Progenitor cell of endocrine pancreas (in vitro differentiated cells): Measurements from ENCODE around the gene SPACA7. TPM values are rescaled to one million over a fixed set of nuclear protein-coding genes. Genes with fewer than 3 reads are reported as not detected.

Source experiments
- DNase-seq: peaks from one replicate; pipeline ENCODE4 v3.0.0; 2021; ENCODE audit warnings: low spot score; ENCODE audit not compliant: unreplicated experiment
- H3K27ac Mint-ChIP-seq: 2 replicates; pipeline ENCODE4 v1.8.0; 2021; ENCODE audit warnings: mild to moderate bottlenecking, moderate library complexity, mixed read lengths
- H3K27me3 Mint-ChIP-seq: 2 replicates; pipeline ENCODE4 v1.8.0; 2021; ENCODE audit warnings: mixed read lengths
- H3K36me3 Mint-ChIP-seq: 2 replicates; pipeline ENCODE4 v1.8.0; 2022; ENCODE audit warnings: mixed read lengths; ENCODE audit not compliant: insufficient read depth
- H3K4me1 Mint-ChIP-seq: 2 replicates; pipeline ENCODE4 v1.8.0; 2021; ENCODE audit warnings: low read depth, mixed read lengths
- H3K4me3 Mint-ChIP-seq: 2 replicates; pipeline ENCODE4 v1.8.0; 2021; ENCODE audit warnings: low read depth, mild to moderate bottlenecking, moderate library complexity, mixed read lengths
- H3K9me3 Mint-ChIP-seq: 2 replicates; pipeline ENCODE4 v1.8.0; 2021; ENCODE audit warnings: low read depth, mixed read lengths
- total RNA-seq: library from RNA; stranded (reverse); gene quantifications from 2 replicates; pipeline ENCODE4 v1.2.1, GENCODE V29; 2021
- TF ChIP-seq, protein P1 (sequence below): fragments of 200-600 bp; sonication (generic); IDR thresholded peaks from one replicate; pipeline ENCODE4 v1.5.0; 2021; ENCODE audit warnings: antibody characterized with exemption, mild to moderate bottlenecking; ENCODE audit not compliant: unreplicated experiment

Gene SPACA7
- total RNA-seq, 1 donor from 2014 or later, result not detected

DNA sequence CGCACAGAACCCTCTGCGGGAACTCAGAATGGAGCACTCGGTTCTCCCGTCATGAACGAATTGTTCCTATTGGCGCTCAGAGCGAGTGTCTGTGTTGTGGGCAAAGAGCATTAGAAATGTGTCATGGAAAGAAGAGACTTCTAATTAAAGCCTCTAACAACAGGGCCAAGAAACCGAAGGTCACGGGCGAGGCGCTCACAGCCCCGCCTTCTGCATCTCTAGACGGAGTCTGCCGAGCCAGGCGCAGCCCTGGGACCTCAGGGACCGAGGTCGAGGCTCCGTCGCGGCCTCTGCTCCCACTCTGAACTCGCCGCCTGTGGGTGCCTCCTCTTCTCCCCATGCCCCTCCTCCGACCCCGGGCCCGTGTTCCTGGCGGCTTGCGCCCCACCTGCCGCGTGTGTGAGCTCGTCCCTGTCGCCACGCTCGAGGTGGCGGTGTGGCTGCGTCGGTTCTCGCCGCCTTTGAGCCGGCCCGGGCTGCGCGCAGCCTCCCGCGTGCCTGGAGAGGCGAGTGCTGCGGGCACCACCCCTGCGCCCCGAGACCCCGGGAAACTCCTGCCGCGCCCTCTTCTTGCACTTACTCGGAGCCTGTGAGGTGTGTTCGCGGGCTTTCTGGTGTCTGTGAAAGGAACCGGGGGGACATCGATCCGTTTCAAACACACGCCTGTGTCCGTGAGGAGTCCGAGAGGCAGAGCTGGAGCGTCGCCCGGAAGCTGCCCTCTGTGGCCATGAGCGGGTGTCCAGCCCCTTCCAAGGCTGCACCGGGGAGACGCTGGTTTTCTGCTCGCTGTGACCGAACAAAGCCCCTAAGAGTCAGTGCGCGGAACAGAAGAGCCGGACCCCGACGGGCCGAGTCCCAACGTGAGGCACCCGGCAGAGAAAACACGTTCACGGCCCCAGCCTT, 45.4 kb upstream of the SPACA7 start:
- H3K9me3 Mint-ChIP-seq, result no peaks in the 10 kb centered on the region
- no peak overlapping the region for H3K4me3 Mint-ChIP-seq
- peaks cover 29% of the 10 kb centered on the region for H3K27me3 Mint-ChIP-seq
- DNase-seq, result no peak
- H3K4me1 Mint-ChIP-seq, result no peaks in the 10 kb centered on the region
- no peaks in the 10 kb centered on the region for H3K36me3 Mint-ChIP-seq
- TF ChIP-seq, protein P1, sequence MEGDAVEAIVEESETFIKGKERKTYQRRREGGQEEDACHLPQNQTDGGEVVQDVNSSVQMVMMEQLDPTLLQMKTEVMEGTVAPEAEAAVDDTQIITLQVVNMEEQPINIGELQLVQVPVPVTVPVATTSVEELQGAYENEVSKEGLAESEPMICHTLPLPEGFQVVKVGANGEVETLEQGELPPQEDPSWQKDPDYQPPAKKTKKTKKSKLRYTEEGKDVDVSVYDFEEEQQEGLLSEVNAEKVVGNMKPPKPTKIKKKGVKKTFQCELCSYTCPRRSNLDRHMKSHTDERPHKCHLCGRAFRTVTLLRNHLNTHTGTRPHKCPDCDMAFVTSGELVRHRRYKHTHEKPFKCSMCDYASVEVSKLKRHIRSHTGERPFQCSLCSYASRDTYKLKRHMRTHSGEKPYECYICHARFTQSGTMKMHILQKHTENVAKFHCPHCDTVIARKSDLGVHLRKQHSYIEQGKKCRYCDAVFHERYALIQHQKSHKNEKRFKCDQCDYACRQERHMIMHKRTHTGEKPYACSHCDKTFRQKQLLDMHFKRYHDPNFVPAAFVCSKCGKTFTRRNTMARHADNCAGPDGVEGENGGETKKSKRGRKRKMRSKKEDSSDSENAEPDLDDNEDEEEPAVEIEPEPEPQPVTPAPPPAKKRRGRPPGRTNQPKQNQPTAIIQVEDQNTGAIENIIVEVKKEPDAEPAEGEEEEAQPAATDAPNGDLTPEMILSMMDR, result no peak
- H3K27ac Mint-ChIP-seq, result no peak overlapping the region

DNA sequence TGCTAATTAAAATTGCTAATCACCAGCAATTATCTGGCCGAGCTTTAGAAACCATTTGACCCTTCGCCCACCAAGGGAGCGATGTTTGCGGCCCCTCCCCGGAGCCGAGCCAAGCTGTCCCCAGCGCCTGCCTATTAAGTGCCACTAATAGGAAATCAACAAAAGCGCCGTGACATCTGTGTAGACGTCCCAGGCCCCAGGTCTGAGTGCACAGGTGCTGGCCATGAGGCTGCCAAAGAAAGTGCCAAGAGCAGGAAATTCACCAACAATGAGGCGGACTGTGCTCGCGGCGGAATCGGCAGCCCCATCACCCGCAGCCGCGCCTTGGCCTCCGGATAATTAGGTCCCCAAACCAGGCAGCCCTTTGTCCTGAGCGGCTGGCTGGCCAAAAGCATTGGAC, 44.5 kb upstream of the SPACA7 start:
- no peak for DNase-seq
- no peak overlapping the region for H3K27ac Mint-ChIP-seq
- no peaks in the 10 kb centered on the region for H3K36me3 Mint-ChIP-seq
- peaks cover 29% of the 10 kb centered on the region for H3K27me3 Mint-ChIP-seq
- no peaks in the 10 kb centered on the region for H3K9me3 Mint-ChIP-seq
- no peaks in the 10 kb centered on the region for H3K4me1 Mint-ChIP-seq
- TF ChIP-seq, protein P1, result no peak
- no peak overlapping the region for H3K4me3 Mint-ChIP-seq

DNA sequence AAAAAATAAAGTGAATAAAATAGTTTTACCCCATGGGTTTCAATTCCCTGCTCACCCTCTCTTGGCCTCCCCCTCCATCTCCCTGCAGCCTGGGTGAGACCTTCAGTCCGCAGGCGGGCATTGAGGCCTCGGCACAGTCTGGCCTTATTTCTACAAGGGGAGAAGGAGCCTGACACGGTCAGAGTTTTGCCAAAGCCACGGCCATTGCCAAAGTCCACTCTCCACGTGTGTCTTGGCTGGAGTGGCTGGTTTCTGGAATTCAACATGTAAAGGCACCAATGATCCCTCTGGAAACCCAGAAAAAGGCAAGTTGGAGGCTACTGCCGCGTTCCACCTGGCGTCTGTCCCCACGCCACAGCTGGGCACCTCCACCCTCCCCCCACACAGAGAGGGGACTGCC, 43.4 kb upstream of the SPACA7 start:
- Mint-ChIP-seq H3K9me3 (peaks cover 10% of the 10 kb centered on the region), H3K27me3 (peaks cover 36% of the 10 kb centered on the region), H3K36me3 (no peaks in the 10 kb centered on the region), H3K4me3 (no peak overlapping the region), H3K4me1 (no peaks in the 10 kb centered on the region), H3K27ac (no peak overlapping the region)
- TF ChIP-seq, protein P1, result no peak
- DNase-seq, result no peak

DNA sequence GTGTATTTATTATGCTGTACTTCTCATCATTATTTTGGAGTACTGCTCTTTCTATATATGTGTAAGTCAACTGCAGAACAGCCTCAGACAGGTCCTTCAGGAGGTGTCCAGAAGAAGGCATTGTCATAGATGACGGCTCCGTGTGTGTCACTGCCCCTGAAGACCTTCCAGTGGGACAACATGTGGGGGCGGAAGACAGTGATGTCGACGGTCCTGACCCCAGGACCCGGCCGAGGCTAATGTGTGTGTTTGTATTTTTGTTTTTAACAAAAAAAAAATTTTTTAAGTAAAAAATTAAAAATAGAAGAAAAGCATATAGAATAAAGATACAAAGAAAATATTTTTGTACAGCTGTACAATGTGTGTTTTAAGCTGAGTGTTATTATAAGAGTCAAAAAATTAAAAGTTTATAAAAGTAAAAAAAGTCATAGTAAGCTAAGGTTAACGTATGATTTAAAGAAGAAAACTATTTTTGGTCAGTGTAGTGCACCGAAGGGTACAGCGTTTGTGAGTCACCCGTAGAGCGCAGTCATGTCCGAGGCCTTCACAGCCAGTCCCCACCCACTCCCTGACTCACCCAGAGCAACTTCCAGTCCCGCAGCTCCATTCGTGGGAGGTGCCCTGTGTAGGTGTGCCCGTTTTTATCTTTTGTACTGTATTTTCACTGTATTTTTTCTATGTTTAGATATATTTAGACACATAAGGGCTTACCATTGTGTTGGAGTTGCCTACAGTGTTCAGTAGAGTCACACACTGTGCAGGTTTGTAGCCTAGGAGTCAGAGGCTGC, 42.2 kb upstream of the SPACA7 start:
- H3K27ac Mint-ChIP-seq, result no peak overlapping the region
- H3K4me1 Mint-ChIP-seq, result no peaks in the 10 kb centered on the region
- H3K9me3 Mint-ChIP-seq, result peaks cover 10% of the 10 kb centered on the region
- TF ChIP-seq, protein P1, result no peak
- DNase-seq, result no peak
- H3K36me3 Mint-ChIP-seq, result no peaks in the 10 kb centered on the region
- H3K27me3 Mint-ChIP-seq, result peaks cover 32% of the 10 kb centered on the region
- H3K4me3 Mint-ChIP-seq, result no peak overlapping the region

DNA sequence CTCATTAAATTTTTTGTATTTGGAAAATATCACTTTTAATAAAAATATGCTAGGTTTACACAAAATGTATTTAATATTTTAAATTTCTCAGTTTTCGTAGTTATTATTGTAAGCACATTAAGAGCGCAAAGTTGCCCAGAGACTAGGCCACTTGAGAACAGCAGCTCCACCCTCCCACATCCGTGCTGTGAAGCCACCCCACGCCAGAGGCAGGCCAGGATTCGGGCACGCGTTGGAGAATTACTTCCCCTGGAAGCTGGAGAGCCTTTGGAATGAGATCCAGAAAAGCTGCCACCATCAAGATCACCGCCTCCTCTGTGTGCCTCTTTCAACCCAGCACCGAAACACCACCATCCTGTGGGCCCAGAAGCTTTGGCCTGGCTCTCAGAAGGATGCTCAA, 41.0 kb upstream of the SPACA7 start:
- no peaks in the 10 kb centered on the region for H3K36me3 Mint-ChIP-seq
- H3K4me3 Mint-ChIP-seq, result no peak overlapping the region
- peaks cover 34% of the 10 kb centered on the region for H3K27me3 Mint-ChIP-seq
- TF ChIP-seq, protein P1, result no peak
- peaks cover 10% of the 10 kb centered on the region for H3K9me3 Mint-ChIP-seq
- no peaks in the 10 kb centered on the region for H3K4me1 Mint-ChIP-seq
- H3K27ac Mint-ChIP-seq, result no peak overlapping the region
- DNase-seq, result no peak
